Stomach (tissue), 9 donors: ENCODE measurements around the gene AFTPH. TPM values are rescaled to one million over a fixed set of nuclear protein-coding genes. Genes with fewer than 3 reads are reported as not detected.

Source experiments
- DNase-seq, 2 donors: peaks; one replicate each; pipeline versions ENCODE4 v3.0.0 to v3.0.0-alpha.2; 2013 to 2019
- H3K27ac ChIP-seq, 5 donors: fragments of 200-600 bp in 4 of 5; sonication (generic) in 4 of 5; one replicate each; pipeline ENCODE4 v1.5.1; 2013 to 2019; ENCODE audit warnings: mild to moderate bottlenecking in 1 of 5, moderate library complexity in 1 of 5
- H3K27me3 ChIP-seq, 3 donors: fragments of 200-600 bp; sonication (generic); one replicate each; pipeline ENCODE4 v1.5.1; 2017 to 2019; ENCODE audit warnings: mixed run types in 1 of 3
- H3K36me3 ChIP-seq, 4 donors: fragments of 200-600 bp; sonication (generic); 1 replicate in 3 of 4; 2 replicates in 1 of 4; pipeline ENCODE4 v1.5.1; 2016 to 2019
- H3K4me1 ChIP-seq, 4 donors: fragments of 200-600 bp; sonication (generic); one replicate each; pipeline ENCODE4 v1.5.1; 2016 to 2019
- H3K4me3 ChIP-seq, 4 donors: fragments of 200-600 bp; sonication (generic) in 3 of 4; one replicate each; pipeline ENCODE4 v1.5.1; 2016 to 2019; ENCODE audit warnings: mild to moderate bottlenecking in 1 of 4
- H3K9me3 ChIP-seq, 4 donors: fragments of 200-600 bp; sonication (generic); one replicate each; pipeline ENCODE4 v1.5.1; 2016 to 2019
- CTCF ChIP-seq, 7 experiments: fragments of 450-650 bp in 4 of 7; fragments of 200-600 bp in 3 of 7; sonication (generic) in 3 of 7; IDR thresholded peaks; one replicate each; pipeline ENCODE4 v1.5.1; 2016 to 2019; ENCODE audit warnings: antibody characterized with exemption in 7 of 7, control low read depth in 2 of 7, mild to moderate bottlenecking in 1 of 7
- EP300 ChIP-seq: sonication (generic); formaldehyde crosslinking; IDR thresholded peaks from one replicate; pipeline ENCODE4 v1.6.1; 2017; ENCODE audit warnings: antibody characterized with exemption
- POLR2A ChIP-seq, 4 donors: fragments of 450-650 bp; IDR thresholded peaks; one replicate each; pipeline ENCODE4 v1.6.1; 2016; ENCODE audit warnings: antibody characterized with exemption in 4 of 4, control low read depth in 2 of 4, mild to moderate bottlenecking in 1 of 4, moderate library complexity in 1 of 4
- POLR2AphosphoS5 ChIP-seq, 3 donors: sonication (generic); formaldehyde crosslinking; IDR thresholded peaks; one replicate each; pipeline ENCODE4 v1.6.1; 2016; ENCODE audit warnings: antibody characterized with exemption in 3 of 3
- WGBS, 5 donors: extraction: QIAGEN DNeasy Blood & Tissue Kit in 3 of 5; methylation state at CpG; one replicate each; pipeline versions ENCODE4 v1.1.5 to v1.1.7; 2013 to 2018; 5-methylcytosine and 5-hydroxymethylcytosine counted together
- intact Hi-C: fragments of 100-400 bp; cut with DNase I; formaldehyde crosslinking; loops from one replicate; pipeline ENCODE4 v1.15.1; 2023; ENCODE audit warnings: low total_unique reads
- polyA plus RNA-seq, 3 donors: library from polyadenylated mRNA; stranded (reverse); fragments of 200-250 nt; gene quantifications; one replicate each; pipeline ENCODE4 v1.2.3, GENCODE V29; 2013
- total RNA-seq, 5 donors: library from RNA; depleted of rRNA; stranded (reverse); fragments of >200 nt; gene quantifications; one replicate each; pipeline versions ENCODE4 v1.1.0 to v1.2.3, GENCODE V29; 2014 to 2016
- donor health status: healthy with polysubstance abuse.
- donor health status: Bipolar disorder and iron deficiency.
- donor health status: healthy.

Gene AFTPH
- total and polyA plus RNA-seq, 8 donors = 19.8 to 93.6 (median 38.9) TPM

GRCh38 chr2:64482765-64483504, 41.2 kb upstream of the AFTPH start:
- H3K4me3 ChIP-seq = no peak overlapping the region
- H3K36me3 ChIP-seq = no peaks in the 10 kb centered on the region
- peak in 1 of 3 donors; percentile 20 for TF ChIP-seq POLR2AphosphoS5 (IDR thresholded peaks at IDR 0.05)
- TF ChIP-seq CTCF (IDR thresholded peaks at IDR 0.05) = no peak
- peaks cover 0 to 5% (median 0%) of the 10 kb centered on the region in 3 donors for H3K27me3 ChIP-seq
- DNase-seq = peak; percentile 44 to 59
- no peak overlapping the region for H3K27ac ChIP-seq
- 29 to 48% (median 43%) methylated on average over 5 of the region's 5 CpGs for WGBS, 5 donors
- peaks cover 0 to 4% (median 0%) of the 10 kb centered on the region in 4 donors for H3K4me1 ChIP-seq
- intact Hi-C loops = no loop called here
- no peaks in the 10 kb centered on the region for H3K9me3 ChIP-seq

DNA sequence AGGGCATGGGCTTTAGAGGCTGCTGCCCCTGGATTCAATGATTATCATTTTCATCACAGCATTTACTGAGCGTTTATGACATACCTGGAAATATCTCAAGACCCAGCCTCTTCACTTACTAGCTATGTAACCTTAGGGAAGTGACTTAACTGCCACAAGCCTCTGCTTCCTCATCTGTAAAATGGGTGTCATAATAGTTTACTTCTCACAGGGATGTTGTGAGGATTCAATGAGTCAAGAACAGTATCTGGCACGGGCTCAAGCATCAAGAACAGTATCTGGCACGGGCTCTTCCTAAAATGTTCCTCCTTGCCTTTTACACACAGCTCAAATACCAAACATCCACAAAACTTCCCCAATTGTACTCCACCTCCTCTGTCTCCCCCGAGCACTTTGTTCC, 38.8 kb upstream of the AFTPH start:
- intact Hi-C loops = loop anchor here (5.0 kb wide), 1 partner anchor 153 kb away; no protein-coding TSS in a partner anchor
- H3K36me3 ChIP-seq = no peaks in the 10 kb centered on the region
- peaks cover 0 to 5% (median 0%) of the 10 kb centered on the region in 3 donors for H3K27me3 ChIP-seq
- WGBS, 5 donors = 59 to 78% (median 71%) methylated on average over 4 of the region's 4 CpGs
- TF ChIP-seq EP300 (no peak), POLR2A (IDR thresholded peaks at IDR 0.05) (no peak), POLR2AphosphoS5 (IDR thresholded peaks at IDR 0.05) (no peak), CTCF (IDR thresholded peaks at IDR 0.05) (no peak)
- no peak overlapping the region for H3K4me3 ChIP-seq
- H3K27ac ChIP-seq = no peak overlapping the region
- no peak for DNase-seq
- no peaks in the 10 kb centered on the region for H3K9me3 ChIP-seq
- H3K4me1 ChIP-seq = peaks cover 0 to 9% (median 2%) of the 10 kb centered on the region in 4 donors

DNA sequence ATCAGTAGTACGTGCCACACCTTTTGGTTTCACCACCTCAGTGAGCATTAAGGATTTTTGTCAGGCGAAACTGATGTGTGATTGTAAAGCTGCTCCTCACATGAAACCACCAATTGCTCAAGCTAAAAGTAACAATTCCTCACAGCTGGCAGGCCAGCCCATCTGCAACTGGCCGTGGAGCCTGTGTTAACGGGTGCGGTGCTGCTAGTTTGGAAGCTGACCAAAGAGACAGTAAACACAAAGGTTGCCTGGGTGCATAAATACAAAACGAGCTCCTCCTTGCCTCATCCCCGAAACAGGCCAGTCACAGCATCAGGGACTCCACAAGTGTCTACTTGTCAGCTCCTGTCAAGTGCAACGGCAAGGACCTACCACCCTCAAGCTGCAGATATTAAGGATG, 38.2 kb upstream of the AFTPH start:
- intact Hi-C loops = loop anchor here (5.0 kb wide), 1 partner anchor 154 kb away; no protein-coding TSS in a partner anchor
- DNase-seq = peak in 1 of 2 donors; percentile 55

More for the DNA sequence above, 38.2 kb upstream of the AFTPH start:
- 37 to 53% (median 44%) methylated on average over 8 of the region's 8 CpGs for WGBS, 5 donors
- no peak overlapping the region for H3K27ac ChIP-seq
- TF ChIP-seq POLR2A (IDR thresholded peaks at IDR 0.05) = no peak
- no peak for TF ChIP-seq POLR2AphosphoS5 (IDR thresholded peaks at IDR 0.05)
- TF ChIP-seq EP300 = no peak
- TF ChIP-seq CTCF (IDR thresholded peaks at IDR 0.05) = no peak
- peaks cover 0 to 5% (median 0%) of the 10 kb centered on the region in 3 donors for H3K27me3 ChIP-seq
- peaks cover 0 to 9% (median 2%) of the 10 kb centered on the region in 4 donors for H3K4me1 ChIP-seq
- no peaks in the 10 kb centered on the region for H3K9me3 ChIP-seq
- H3K36me3 ChIP-seq = no peaks in the 10 kb centered on the region
- H3K4me3 ChIP-seq = no peak overlapping the region
